Activated CD4-positive, alpha-beta T cell treated with anti-CD3 and anti-CD28 coated beads, Interleukin-2, amount 50 U/mL, for 1 hour (primary cell): ENCODE results near the gene ATP8A2.
A peak's percentile ranks its signal among the peaks of the same experiment; 100 is the strongest.

Source experiments
- DNase-seq: peaks from one replicate; pipeline ENCODE4 v3.0.0-alpha.2; 2020

Gene ATP8A2

DNA sequence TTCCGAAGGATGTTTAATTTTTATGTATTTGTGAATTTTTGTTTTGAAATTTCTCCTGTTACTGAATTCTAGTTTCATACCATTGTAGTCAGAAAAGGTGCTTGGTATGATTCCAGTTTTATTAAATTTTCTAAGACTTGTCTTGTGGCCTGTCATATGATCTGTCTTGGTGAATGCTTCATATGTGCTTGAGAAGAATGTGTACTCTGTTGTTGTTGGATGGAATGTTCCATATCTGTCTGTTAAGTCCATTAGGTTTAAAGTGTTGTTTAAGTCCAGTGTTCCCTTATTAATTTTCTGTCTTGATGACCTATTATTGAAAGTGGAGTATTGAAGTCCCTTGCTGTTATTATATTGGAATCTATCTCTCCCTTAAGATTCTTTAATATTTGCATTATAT, 273.9 kb downstream of the ATP8A2 start:
- no peak for DNase-seq

DNA sequence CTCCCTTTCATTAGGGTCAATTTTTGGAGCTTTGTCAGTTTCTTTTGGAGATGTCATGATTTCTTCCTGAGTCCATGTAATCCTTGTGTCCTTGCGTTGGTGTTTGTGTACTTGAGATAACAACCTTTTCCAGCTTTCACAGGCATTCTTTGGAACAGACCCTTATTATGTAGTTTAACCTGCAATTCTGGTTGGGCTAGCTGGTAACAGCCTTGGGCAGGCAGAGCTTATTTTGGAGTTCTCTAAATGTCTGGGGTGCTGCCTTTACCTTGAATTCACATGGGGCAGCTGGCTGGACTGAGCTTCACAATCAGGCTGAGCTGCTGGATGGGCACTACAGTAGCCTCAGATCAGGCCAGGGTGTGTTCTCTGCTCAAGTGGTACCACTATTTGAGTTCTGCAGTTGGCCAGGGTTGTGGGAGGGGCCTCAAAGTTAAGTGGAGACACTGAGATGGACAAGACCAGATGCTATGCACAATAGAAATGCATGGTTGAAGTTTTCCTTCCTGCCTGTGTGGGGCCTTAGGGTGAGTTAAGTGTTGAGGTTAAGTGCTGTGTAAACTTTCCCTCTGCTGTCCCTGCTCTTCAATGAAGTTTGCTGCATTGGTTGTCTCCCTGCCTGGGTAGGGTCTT, 277.3 kb downstream of the ATP8A2 start:
- DNase-seq = no peak

DNA sequence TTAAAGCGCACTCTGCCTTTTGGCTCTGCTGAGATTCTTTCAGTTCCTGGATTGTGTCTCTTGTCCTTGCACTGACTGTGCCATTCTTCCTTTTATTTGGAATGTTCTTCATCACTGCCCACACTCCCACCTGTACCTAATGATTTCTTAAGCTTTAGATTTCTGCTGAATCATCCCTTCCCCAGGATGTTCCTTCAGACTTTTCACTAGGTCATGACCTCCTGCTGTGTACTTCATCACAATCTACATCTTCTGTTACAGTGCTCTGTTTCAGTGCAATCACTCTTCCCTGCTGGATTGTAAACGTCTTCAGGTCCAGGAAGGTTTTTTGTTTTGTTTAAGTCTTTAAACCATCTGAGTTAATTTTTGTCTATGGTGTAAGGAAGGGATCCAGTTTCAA, 281.0 kb downstream of the ATP8A2 start:
- DNase-seq = no peak

DNA sequence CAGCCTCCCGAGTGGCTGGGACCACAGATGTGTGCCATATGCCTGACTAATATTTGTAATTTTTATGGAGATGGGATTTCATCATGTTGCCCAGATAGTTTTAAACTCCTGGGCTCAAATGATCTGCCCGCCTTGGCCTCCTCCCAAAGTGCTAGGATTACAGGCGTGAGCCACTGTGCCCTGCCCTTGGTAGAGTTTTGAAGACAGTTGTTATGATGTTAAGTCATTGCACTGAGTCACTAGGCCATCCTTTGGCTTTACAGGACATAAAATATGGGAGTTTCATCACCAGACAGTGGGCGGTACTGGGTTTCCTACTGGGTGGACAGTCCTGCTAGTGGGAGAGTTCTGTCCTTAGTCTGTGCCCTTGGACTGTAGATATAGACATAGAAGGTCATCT, 282.5 kb downstream of the ATP8A2 start:
- DNase-seq = no peak

DNA sequence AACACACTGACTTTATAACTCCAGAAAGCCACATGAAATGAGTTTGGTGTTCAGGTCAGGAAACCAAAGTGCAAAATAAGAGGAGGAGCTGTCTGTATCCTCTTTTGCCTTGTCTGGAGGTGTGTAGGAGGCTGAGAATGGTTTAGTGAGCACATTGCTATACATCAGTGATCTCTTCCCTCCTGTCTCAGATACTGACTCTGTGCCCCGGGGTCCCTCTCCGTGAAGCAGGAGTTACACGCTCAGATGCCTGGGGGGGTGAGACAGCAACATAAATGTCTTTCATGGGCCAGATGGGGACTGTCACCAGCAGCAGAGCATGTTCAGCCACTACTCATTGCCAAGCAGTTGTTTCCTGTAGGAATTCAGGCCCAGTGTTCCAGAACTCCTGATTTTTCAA, 285.4 kb downstream of the ATP8A2 start:
- no peak for DNase-seq

DNA sequence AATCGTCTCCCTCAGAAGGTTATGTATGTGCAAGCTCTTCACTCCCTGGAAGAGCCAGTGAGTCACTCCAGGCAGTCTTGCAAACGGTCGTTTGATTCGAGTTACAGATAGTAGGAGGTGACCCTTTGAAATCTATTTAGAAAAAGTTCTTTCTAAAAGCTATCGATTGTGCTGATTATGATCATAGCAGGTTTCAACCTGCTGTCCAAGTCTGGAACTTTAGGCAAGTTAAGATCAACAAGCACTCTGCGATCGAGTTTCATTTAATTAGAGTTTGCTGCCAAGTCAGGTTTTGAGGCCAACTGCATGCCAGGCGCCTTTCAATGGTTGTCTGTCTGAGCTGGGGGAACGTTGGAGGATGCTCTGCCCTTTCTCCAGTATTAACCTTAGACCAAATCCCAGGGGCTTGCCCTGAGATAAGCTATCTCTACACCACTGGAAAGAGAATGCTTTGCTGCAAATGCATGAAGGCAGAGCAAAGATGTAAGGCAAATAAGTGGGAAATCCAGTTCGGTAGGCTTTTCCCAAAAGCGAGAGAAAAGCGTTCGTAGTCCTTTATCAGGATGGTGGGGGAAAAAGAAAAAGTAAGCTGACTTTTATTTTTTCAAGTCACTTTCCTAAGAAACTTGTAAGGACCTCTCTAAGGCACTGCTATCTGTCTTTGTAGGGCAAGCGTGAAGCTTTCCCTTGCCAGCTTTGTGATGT, 287.5 kb downstream of the ATP8A2 start:
- DNase-seq = no peak

DNA sequence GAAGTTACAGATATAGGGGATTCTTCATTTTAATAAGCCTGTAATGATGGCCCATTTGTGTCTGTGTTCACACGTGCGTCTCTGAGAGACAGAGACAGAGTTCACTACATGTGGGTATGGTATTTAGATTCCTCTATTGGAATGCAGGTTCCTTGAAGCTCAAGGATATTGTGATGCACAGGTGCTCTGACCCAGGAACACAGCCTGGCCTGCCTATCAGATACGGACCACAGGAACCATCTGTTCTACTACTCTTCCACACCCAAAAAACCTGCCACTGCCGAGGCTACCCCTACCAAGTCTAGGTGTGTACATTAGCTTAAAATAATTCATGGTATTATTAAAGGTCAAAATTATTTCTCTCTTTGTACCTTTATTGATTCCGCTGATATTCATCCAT, 289.2 kb downstream of the ATP8A2 start:
- no peak for DNase-seq

DNA sequence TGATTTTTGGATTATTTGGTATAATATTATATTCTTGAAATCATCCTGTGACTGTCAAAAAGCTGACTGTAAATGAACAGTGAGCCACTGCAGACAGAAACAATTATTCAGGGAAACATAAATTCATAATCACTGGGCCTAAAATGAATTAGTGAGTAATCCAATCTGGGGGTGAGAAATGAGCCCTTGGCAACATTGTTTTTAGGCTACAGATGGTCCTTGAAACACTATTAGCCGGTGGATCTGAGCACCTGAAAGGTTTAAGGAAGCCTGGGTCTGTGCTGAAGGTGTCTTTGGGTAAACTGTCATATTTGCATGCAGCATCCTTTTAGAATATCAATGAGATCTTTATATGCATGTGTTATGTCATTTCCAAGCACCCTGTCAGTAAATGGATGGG, 290.7 kb downstream of the ATP8A2 start:
- DNase-seq = no peak

DNA sequence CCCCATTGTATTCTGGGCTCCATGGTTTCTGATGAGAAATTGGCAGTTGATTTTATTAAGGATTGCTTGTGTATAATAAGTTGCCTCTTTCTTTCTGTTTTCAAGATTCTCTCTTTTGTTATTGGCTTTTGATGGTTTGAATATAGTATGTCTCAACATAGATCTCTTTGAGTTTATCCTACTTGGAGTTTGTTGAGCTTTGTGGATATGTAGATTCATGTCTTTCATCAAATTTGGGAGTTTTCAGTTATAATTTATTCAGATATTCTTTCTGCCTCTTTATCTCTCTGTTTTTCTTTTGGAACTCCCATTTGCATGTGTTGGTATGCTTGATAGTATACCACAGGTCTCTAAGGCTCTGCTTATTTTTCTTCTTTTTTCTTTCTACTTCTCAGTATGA, 296.6 kb downstream of the ATP8A2 start:
- no peak for DNase-seq

DNA sequence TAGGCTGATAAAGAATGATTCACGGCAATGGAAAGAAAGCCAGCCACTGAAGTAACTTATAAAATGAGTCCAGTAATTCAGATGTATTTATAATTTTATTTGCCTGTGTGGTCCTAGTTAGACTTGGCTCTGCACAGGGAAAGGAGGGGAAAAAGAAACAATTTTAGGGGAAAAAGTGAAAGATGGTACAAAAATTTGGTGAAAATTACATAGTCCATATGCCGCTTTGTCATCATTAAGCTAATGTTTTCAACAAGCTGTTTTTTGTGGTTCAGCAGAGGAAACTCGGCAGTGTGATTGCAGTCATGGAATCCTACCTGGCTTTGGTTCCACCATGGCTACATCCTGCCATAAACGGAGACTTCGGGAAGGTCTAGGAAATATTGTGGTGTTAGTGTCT, 301.9 kb downstream of the ATP8A2 start:
- DNase-seq = no peak

DNA sequence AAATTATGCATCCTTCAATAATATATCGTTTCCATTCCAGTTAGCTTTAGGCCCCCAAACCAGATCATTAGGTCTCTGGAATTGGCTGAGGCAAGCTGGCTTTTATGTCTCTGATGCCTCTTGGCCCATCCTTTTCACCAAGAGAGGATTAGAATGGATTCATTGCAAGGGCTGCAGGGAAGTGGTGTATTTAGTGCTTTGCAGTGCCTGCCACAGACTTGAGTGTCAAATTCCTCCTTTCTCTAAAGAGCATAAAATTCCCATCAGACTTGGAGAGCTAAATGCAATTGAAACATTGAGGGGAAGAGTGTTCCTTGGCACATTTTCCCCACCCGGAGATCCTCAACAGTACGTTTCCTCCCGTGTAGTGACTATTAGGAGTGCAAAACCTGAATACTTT, 302.6 kb downstream of the ATP8A2 start:
- DNase-seq = no peak

DNA sequence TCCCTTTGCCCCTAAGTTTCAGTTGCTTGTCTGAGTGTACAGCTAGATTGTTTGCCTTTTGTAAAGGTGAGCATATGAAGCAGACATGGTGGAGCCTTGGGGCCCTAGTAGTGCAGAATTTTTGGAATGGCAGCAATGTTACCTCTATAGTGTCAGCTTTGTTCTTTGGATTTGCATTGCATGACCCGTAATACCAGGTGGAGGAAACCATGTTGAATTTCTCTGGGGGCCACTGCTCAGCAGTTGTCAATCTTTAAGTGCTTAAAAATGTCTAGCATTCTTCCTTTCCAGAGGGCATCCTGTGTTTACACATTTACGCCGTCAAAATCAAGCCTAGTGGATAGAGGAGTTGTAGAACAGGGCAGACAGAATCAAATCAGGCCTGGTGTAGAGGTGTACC, 303.3 kb downstream of the ATP8A2 start:
- no peak for DNase-seq

DNA sequence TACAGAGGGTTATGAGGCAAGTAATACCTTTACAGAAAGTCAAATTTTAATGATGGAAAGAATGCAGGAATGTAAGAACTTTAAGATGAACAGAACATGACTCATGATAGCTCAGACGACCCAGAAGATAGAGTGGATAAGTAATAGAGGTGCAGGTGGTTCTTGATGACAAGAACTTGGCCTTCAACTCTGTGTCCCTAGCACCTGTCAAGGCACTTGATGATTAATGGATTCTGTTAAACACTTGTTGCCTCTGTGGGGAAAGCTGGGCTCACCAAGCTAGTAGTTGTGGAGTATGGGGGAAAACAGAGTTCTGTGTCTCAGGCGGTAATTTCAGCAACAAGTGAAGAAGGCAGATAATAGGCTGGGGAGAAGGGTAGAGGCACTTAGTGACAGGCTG, 306.2 kb downstream of the ATP8A2 start:
- DNase-seq = no peak

DNA sequence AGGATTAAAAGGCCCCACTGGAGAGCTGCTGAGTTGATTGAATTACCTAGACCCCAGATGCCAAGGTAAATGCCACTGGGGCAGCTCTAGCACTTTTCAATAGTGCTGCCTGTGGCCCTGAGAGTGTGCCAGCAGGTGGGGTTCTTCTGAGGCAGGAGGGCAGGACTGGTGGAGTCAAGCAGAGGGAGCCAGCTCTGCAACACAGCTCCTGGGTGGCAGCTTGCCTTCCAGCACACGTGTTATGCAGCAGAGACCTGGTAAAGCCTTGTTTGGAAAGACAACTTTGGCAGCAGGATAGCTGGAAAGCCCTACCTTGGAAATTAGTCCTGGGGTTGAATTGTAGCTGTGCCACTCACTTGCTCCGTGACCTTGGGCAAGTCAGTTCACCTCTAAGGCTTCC, 306.6 kb downstream of the ATP8A2 start:
- DNase-seq = peak; percentile 3

DNA sequence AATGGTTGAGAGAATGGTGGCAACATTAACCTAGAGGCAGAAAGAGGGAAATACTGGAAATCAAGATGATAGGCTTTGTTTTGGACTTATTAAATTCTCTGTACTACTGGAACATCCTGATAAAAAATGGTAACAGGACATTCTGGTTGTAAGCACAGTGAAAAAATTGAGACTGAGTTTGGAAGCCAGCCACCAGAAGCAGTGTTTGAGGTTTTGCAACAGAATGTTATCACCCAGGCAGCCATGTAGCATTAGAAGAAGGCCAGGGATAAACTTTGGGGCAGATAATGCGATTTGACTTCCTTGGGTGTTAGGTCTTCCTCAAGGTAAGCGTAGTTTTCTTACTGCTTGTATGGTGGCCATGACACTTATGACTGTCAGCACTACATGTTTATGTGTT, 307.4 kb downstream of the ATP8A2 start:
- no peak for DNase-seq

DNA sequence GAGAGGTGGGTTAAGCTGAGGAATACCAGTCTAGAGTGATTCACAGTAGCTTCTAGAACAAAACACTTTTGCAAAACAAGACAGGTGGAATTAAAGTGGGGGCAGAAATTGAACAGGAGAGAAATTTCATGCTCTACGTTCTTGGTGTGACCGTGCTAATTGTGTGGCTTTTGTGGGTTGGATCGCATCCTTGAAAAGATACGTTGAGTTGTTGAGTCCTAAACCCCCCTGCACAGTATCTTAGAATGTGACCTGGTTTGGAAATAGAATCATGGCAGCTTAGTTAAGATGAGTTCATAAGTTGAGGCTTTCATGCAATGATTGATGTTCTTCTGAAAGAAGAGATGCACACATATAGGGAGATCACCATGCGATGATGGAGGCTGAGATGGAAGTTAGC, 308.2 kb downstream of the ATP8A2 start:
- no peak for DNase-seq

DNA sequence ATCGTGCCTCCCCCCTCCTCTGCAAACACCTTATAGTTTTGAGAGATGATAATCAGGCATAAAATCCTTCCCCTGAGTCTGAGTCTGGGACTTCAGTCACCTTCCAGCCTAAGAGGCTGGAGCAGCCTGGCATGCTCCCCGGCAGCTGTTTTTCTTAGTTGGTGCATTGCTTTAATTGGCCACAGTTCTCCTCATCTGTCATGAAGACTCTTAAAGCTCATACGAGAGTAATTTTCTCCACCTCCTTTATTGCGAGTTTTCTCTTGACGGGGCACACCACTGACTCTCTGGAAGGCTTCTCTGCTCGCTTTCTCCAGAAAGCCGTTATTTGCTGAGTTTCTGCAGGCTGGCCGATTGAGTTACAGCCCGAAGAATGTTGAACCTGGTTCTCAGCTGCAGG, 310.5 kb downstream of the ATP8A2 start:
- DNase-seq = no peak

DNA sequence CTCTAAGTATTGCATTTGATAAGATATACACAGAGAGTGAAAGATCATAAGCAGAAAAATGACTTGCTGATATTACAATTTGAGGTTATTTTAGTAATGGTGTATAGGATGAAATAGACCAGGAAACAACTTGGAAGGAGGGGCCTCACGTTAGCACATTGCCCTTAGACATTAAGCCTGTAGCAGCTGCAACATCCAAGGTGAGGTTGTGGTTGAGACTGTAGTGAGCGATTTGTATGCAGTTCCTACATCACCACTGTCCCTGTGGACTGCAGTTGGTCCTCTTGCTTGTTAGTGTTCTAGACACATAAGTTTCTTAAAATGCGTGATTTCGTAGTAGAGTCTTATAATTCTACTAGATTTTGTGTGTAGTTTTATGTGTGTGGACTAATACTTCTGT, 311.3 kb downstream of the ATP8A2 start:
- no peak for DNase-seq

DNA sequence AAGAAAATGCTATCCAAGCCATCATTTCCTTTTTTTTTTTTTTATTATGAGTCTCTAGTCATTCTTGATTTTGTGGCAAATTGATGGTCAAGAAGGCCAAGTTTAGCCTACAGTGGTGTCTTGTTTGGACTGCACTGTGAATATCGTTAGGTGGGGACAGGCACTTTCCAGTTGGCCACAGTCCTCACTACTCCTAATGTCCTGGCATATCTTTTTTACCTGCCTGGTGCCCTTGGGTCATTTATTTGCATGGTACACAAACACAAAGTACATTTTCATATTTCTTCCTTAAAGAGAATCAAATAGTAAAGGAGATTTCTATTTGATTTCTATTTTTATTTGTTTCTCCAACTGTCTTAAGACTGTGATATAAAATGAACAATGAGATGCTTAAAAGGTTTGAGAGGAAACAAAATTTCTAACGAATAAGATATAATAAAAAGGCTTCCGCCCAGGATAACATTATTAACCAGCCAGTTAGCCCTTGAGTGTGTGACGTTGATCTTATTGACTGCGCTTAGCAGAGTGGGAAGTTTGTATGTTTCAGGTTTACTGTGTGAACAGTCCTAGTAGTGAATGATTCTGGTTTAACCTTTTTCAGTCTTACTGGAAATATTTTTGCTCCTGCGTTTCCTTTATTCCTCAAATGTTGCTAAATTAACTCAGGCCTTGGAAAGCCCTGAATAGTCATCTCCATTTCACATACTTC, 312.0 kb downstream of the ATP8A2 start:
- no peak for DNase-seq

DNA sequence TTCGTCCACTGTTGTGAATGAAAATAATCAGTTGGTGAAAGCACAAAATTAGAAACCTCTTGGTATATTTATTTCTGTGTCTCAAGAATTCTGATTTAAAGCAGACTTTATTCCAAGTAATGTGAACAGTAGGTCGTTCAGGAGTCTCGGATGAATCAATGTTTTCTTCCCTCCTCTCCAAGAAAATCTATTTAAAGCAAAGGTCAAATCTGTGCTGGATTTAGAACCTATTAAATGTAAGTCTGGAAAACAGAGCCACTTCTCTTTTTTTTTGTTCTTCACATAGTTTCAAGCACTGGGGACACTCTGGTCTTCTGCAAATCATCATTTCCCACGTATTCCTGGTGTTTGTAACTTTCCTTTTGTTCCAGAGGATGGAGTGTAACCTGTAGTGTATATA, 312.7 kb downstream of the ATP8A2 start:
- DNase-seq = no peak

DNA sequence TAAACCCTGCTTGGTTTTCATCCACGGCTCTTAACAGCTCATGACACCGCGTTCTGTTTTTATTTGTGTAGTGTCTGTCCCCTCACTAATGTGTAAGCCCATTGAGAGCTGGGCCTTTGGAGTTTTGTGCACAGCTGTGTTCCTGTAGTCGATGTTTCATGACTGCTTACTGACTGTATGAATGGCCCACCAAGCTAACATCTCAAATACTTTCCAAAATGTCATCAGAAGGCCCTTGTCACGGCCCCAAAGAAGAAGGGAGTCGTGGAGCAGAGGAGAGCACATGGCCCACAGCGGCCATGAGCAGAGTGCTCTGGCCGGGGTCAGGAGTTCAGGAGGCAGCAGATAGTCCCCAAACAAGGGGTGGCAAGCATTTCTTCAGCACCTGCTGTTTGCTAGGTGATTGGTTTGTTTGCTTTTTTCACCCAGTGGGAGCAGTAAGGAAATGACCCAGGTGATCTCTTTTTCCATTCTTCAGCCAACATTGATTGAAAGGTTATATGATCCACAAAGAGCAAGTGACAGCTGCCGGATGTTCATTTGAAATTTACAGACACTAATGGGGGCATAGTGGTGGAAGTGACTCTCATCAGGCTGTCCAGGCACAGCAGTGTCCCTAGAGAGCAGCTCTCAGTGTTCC, 315.2 kb downstream of the ATP8A2 start:
- DNase-seq = no peak

DNA sequence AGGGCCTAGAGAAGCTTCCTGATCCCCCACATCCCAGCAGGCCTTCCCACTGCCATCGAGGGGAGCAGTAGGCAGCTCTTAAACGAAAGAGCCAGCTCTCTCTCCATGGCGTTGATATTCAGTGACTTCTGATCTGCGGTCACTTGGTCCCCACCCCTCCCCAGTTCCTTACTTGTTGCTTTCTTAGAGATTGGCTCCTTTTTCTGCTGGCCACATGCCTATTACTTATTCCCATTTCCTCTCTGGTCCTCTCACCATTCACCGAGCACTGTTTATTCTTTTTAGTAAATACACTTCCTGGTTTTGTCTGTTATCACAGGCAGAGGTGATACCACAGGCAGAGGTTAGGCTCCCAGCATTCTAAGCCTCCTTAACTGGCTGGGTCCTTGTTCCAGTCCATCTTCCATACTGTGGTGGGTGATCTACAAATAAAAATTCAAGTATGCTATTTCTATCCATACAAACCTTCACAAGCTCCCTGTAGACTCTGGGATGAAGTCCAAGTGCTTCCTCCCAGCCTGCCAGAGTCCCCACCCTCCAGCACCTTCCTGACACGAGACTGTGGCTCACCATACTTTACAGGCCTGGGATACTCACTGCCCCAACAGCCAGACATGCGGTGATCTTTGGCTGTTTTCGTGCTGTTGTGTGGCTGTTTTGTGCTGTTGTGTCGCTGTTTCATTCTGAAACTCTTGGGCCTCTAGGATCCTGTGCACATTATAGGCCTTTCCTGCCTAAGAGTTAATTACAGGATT, 315.9 kb downstream of the ATP8A2 start:
- no peak for DNase-seq

DNA sequence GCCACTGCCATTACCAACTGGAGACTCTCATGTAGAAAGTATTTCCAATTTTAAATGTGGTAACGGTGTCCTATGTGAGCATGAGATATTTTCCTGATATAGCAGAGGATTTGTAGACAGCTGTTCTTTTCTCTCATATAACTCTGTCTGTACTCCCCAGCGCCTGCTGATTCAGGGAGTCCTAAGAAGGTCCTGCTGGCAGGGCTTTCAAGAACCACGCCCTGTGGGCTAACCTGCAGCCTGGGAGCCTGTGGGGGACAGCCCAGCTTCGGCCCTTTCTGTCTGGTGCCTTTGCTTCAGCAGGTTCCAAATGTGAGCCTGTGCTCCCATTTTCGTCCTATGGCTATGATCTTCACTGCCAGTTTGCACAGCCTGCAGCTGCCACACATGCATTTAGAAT, 316.8 kb downstream of the ATP8A2 start:
- DNase-seq = no peak
